IMR-90 (cell line): Measurements from ENCODE around the gene KCNT2.

Experiments used
- POLR2A ChIP-seq: IDR thresholded peaks from 2 replicates; pipeline ENCODE4 v1.6.1; 2012; ENCODE audit warnings: mild to moderate bottlenecking, low read depth, low read length
- RAD21 ChIP-seq: IDR thresholded peaks from 2 replicates; pipeline ENCODE4 v1.6.1; 2012; ENCODE audit warnings: low read length, improper control_type of control experiment

DNA sequence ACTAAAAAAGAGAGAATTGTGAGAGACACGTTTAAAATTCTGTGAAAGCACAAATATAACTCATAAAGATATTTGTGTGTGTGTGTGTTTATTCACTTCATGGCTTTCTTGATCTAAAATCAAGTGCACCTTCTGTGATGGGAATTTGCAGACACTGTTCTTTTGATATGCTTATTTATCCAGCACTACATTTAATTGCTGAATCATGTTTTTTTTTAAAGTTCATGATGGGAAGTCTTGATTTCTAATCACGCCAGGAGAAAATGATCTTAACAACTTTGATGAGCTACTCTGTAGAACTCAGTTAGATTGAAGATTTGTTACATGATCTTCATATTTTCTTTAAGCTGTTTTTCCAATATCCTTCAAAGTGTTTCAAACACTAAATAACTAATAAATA lies 35.0 kb downstream of the KCNT2 start:
- TF ChIP-seq RAD21 (no peak), POLR2A (no peak)
